ENCODE data around the gene CORO7.
A peak's percentile ranks its signal among the peaks of the same experiment; 100 is the strongest.

Gene CORO7

GRCh38 chr16:4433228-4433627 lies 16.8 kb upstream of the CORO7 start:
- no peak overlapping the region for H3K4me3 ChIP-seq (ENCODE audit: low read depth, low read length)

GRCh38 chr16:4431023-4431422 lies 14.6 kb upstream of the CORO7 start:
- no peak for DNase-seq (ENCODE audit: low read depth)
- TF ChIP-seq MYC (IDR thresholded peaks at IDR 0.05; ENCODE audit: low read depth, low read length) (no peak), MAX (IDR thresholded peaks at IDR 0.05; ENCODE audit: low read depth, low read length) (no peak), CTCF (IDR thresholded peaks at IDR 0.05; ENCODE audit: low read depth, low read length) (no peak), POLR2A (IDR thresholded peaks at IDR 0.05; ENCODE audit: extremely low read depth, insufficient read length) (no peak)
- no peak overlapping the region for H3K4me3 ChIP-seq (ENCODE audit: low read depth, low read length)

More at GRCh38 chr16:4433228-4433627, 16.8 kb upstream of the CORO7 start:
- TF ChIP-seq MYC (IDR thresholded peaks at IDR 0.05; ENCODE audit: low read depth, low read length) (no peak), CTCF (IDR thresholded peaks at IDR 0.05; ENCODE audit: low read depth, low read length) (no peak), MAX (IDR thresholded peaks at IDR 0.05; ENCODE audit: low read depth, low read length) (no peak), POLR2A (IDR thresholded peaks at IDR 0.05; ENCODE audit: extremely low read depth, insufficient read length) (no peak)
- peak; percentile 37 for DNase-seq (ENCODE audit: low read depth)

- H3K4me3 ChIP-seq (ENCODE audit: low read depth, low read length): no peak overlapping the region
- TF ChIP-seq POLR2A (IDR thresholded peaks at IDR 0.05; ENCODE audit: extremely low read depth, insufficient read length) (no peak), CTCF (IDR thresholded peaks at IDR 0.05; ENCODE audit: low read depth, low read length) (no peak), MAX (IDR thresholded peaks at IDR 0.05; ENCODE audit: low read depth, low read length) (no peak), MYC (IDR thresholded peaks at IDR 0.05; ENCODE audit: low read depth, low read length) (no peak)
- DNase-seq (ENCODE audit: low read depth): no peak
These were observed 12.1 kb upstream of the CORO7 start for GRCh38 chr16:4428500-4428899.

- TF ChIP-seq POLR2A (IDR thresholded peaks at IDR 0.05; ENCODE audit: extremely low read depth, insufficient read length) (no peak), MAX (IDR thresholded peaks at IDR 0.05; ENCODE audit: low read depth, low read length) (no peak), CTCF (IDR thresholded peaks at IDR 0.05; ENCODE audit: low read depth, low read length) (no peak), MYC (IDR thresholded peaks at IDR 0.05; ENCODE audit: low read depth, low read length) (no peak)
- H3K4me3 ChIP-seq (ENCODE audit: low read depth, low read length): peak overlapping the region; percentile 94
- no peak for DNase-seq (ENCODE audit: low read depth)
These were observed 10.5 kb upstream of the CORO7 start for GRCh38 chr16:4426722-4427372.

- TF ChIP-seq MAX (IDR thresholded peaks at IDR 0.05; ENCODE audit: low read depth, low read length) (peak; percentile 31; the same call in 1 of the 2 replicates), CTCF (IDR thresholded peaks at IDR 0.05; ENCODE audit: low read depth, low read length) (no peak), POLR2A (IDR thresholded peaks at IDR 0.05; ENCODE audit: extremely low read depth, insufficient read length) (no peak)
- peak; percentile 52 for DNase-seq (ENCODE audit: low read depth)
- peak overlapping the region; percentile 94 for H3K4me3 ChIP-seq (ENCODE audit: low read depth, low read length)
These were observed 9.8 kb upstream of the CORO7 start for GRCh38 chr16:4426021-4426684.

Data from NB4 (cell line).